ENCODE measurements around the gene IL20.

Gene IL20

GRCh38 chr1:206882555-206882954, 17.1 kb downstream of the IL20 start:
- no peak for DNase-seq

- DNase-seq = no peak
Measured at GRCh38 chr1:206883160-206883559, 17.7 kb downstream of the IL20 start.

GRCh38 chr1:206883876-206884275, 18.5 kb downstream of the IL20 start:
- DNase-seq = no peak

GRCh38 chr1:206885341-206886060, 20.1 kb downstream of the IL20 start:
- no peak for DNase-seq

GRCh38 chr1:206886831-206887230, 21.4 kb downstream of the IL20 start:
- no peak for DNase-seq

GRCh38 chr1:206887701-206888100, 22.3 kb downstream of the IL20 start:
- no peak for DNase-seq

- DNase-seq = no peak
Measured at GRCh38 chr1:206890125-206891060, 25.0 kb downstream of the IL20 start.

- no peak for DNase-seq
Measured at GRCh38 chr1:206891412-206891811, 26.0 kb downstream of the IL20 start.

- DNase-seq = no peak
Measured at GRCh38 chr1:206892351-206892984, 27.0 kb downstream of the IL20 start.

- DNase-seq = no peak
Measured at GRCh38 chr1:206893380-206893779, 28.0 kb downstream of the IL20 start.

- DNase-seq = peak; percentile 48
Measured at GRCh38 chr1:206895325-206895724, 29.9 kb downstream of the IL20 start.

GRCh38 chr1:206895837-206896242, 30.4 kb downstream of the IL20 start:
- DNase-seq = peak; percentile 48

- no peak for DNase-seq
Measured at GRCh38 chr1:206896261-206896660, 30.8 kb downstream of the IL20 start.

GRCh38 chr1:206897175-206897574, 31.8 kb downstream of the IL20 start, which contains the start of gene IL24:
Gene IL24 (plus strand): TSS chr1:206897443. CDS start chr1:206897833, 390 bp downstream.
- no peak for DNase-seq

- no peak for DNase-seq
Measured at GRCh38 chr1:206898089-206898914, 32.9 kb downstream of the IL20 start.

GRCh38 chr1:206898915-206899431, 33.5 kb downstream of the IL20 start:
- DNase-seq = no peak

GRCh38 chr1:206899717-206900116, 34.3 kb downstream of the IL20 start:
- no peak for DNase-seq

- no peak for DNase-seq
Measured at GRCh38 chr1:206900149-206900548, 34.7 kb downstream of the IL20 start.

GRCh38 chr1:206901944-206902343, 36.5 kb downstream of the IL20 start:
- DNase-seq = no peak

GRCh38 chr1:206902702-206903101, 37.3 kb downstream of the IL20 start:
- no peak for DNase-seq

GRCh38 chr1:206903687-206904086, 38.3 kb downstream of the IL20 start:
- DNase-seq = no peak

- no peak for DNase-seq
Measured at GRCh38 chr1:206904423-206905142, 39.2 kb downstream of the IL20 start.

All from NCI-H1092 treated with DMSO at 0.1 percent for 48 hours (cell line).